Heart left ventricle (tissue), 16 donors: ENCODE data around the gene DOHH. TPM values are rescaled to one million over a fixed set of nuclear protein-coding genes. Genes with fewer than 3 reads are reported as not detected.

Source experiments
- ATAC-seq, 4 donors: fragments of 200-7000 bp; cut with Tn5 transposase; one replicate each; pipeline ENCODE4 v1.9.1; 2020 to 2022; ENCODE audit warnings: moderate library complexity in 4 of 4, mild to moderate bottlenecking in 3 of 4, moderate number of reproducible peaks in 1 of 4
- DNase-seq, 5 donors: peaks; one replicate each; pipeline ENCODE4 v3.0.0-alpha.2; 2020
- H3K27ac ChIP-seq, 12 donors: fragments of 200-600 bp; sonication (generic) in 4 of 12; one replicate each; pipeline versions ENCODE4 v1.5.0 to v1.8.0; 2016 to 2022; ENCODE audit warnings: mild to moderate bottlenecking in 2 of 12
- H3K27me3 ChIP-seq, 9 donors: fragments of 200-600 bp; sonication (generic) in 2 of 9; one replicate each; pipeline versions ENCODE4 v1.5.1 to v1.8.0; 2016 to 2022; ENCODE audit warnings: mild to moderate bottlenecking in 3 of 9
- H3K36me3 ChIP-seq, 9 donors: fragments of 200-600 bp; sonication (generic) in 2 of 9; one replicate each; pipeline versions ENCODE4 v1.5.0 to v1.8.0; 2018 to 2022; ENCODE audit warnings: mild to moderate bottlenecking in 2 of 9
- H3K4me1 ChIP-seq, 12 donors: fragments of 200-600 bp; sonication (generic) in 4 of 12; one replicate each; pipeline versions ENCODE4 v1.5.0 to v1.8.0; 2016 to 2022; ENCODE audit warnings: mild to moderate bottlenecking in 3 of 12
- H3K4me3 ChIP-seq, 12 donors: fragments of 200-600 bp; sonication (generic) in 4 of 12; one replicate each; pipeline versions ENCODE4 v1.5.0 to v1.8.0; 2017 to 2022; ENCODE audit warnings: mild to moderate bottlenecking in 9 of 12, moderate library complexity in 4 of 12
- H3K9me3 ChIP-seq, 12 donors: fragments of 200-600 bp; sonication (generic) in 4 of 12; one replicate each; pipeline versions ENCODE4 v1.5.0 to v1.8.0; 2016 to 2022; ENCODE audit warnings: mild to moderate bottlenecking in 1 of 12
- CTCF ChIP-seq, 12 donors: fragments of 200-600 bp; sonication (generic) in 4 of 12; IDR thresholded peaks; one replicate each; pipeline versions ENCODE4 v1.5.0 to v1.8.0; 2018 to 2022; ENCODE audit warnings: antibody characterized with exemption in 12 of 12, mild to moderate bottlenecking in 5 of 12
- POLR2A ChIP-seq, 2 donors: fragments of 450-650 bp; IDR thresholded peaks; one replicate each; pipeline ENCODE4 v1.6.1; 2017; ENCODE audit warnings: antibody characterized with exemption in 2 of 2, mild to moderate bottlenecking in 2 of 2, moderate library complexity in 2 of 2
- WGBS, 4 donors: extraction: QIAGEN DNeasy Blood & Tissue Kit in 2 of 4; methylation state at CpG; one replicate each; pipeline versions ENCODE4 v1.1.5 to v1.1.7; 2013 to 2018; 5-methylcytosine and 5-hydroxymethylcytosine counted together
- intact Hi-C, 10 donors: fragments of 100-400 bp; cut with DNase I; formaldehyde crosslinking; loops; one replicate each; pipeline versions ENCODE4 v1.11.1 to v1.14.2; 2022
- polyA plus RNA-seq, 2 donors: library from polyadenylated mRNA; stranded (reverse); fragments of 200-250 nt; gene quantifications; one replicate each; pipeline ENCODE4 v1.2.3, GENCODE V29; 2013
- total RNA-seq, 9 donors: library from RNA; depleted of rRNA in 2 of 9; stranded (reverse); fragments of >200 nt in 2 of 9; fragmentation: NEBNext Ultra II Directional in 3 of 9; extraction: Animal tissue kit (Norgen Biotek cat#: 25700) in 3 of 9; gene quantifications; one replicate each; pipeline versions ENCODE4 v1.1.0 to v1.2.4, GENCODE V29; 2016 to 2023
- donor health status: ischemic (EF 13 %, LVEDD 7.1; RV severe dilation, severe dysfunction).
- donor health status: healthy with polysubstance abuse.
- donor health status: DM: no; HTN: yes; CAD: no.
- donor health status: DM: no; HTN: no; CAD: no.
- donor health status: ischemic (EF 25% LVEDD 6.9; RV normal size, moderate dysfunction).
- donor health status: ischemic (EF 25% LVEDD 5.7; RV mildly dilated, moderate dysfunction).
- donor health status: healthy.
- donor health status: DM: yes; HTN: yes; CAD: no.
- donor health status: ischemic (EF 35%, LVEDD 5.7; RV mildly dilated, moderate dysfunction).
- donor health status: nonischemic (EF 11% LVEDD 7.7; RV severe dilation, severe dysfunction).
- donor health status: DM: yes; HTN: yes; CAD: no.
- donor health status: PGD.
- donor health status: ischemic (EF 29% LVEDD 5.4; RV normal size, mild dysfunction).
- donor health status: nonischemic (EF 23%, LVEDD 6.1; RV moderate dilation, normal function).

Gene DOHH
- total and polyA plus RNA-seq, 11 donors = 7.4 to 34.3 (median 12.2) TPM

GRCh38 chr19:3444695-3445234 is 55.7 kb downstream of the DOHH start:
- peaks cover 9 to 47% (median 32%) of the 10 kb centered on the region in 12 donors for H3K4me1 ChIP-seq
- intact Hi-C loops = no loop called here
- DNase-seq = no peak
- H3K4me3 ChIP-seq = no peak overlapping the region
- TF ChIP-seq POLR2A (IDR thresholded peaks at IDR 0.05) (no peak), CTCF (IDR thresholded peaks at IDR 0.05) (no peak)
- H3K9me3 ChIP-seq = no peaks in the 10 kb centered on the region
- 52 to 63% (median 57%) methylated on average over 19 to 24 of the region's 24 CpGs for WGBS, 4 donors
- no peaks in the 10 kb centered on the region for H3K27me3 ChIP-seq
- peaks cover 0 to 63% (median 42%) of the 10 kb centered on the region in 9 donors for H3K36me3 ChIP-seq
- peak in 1 of 4 donors; percentile 1 for ATAC-seq
- peak overlapping the region in 7 of 12 donors; percentile 14 to 78 (median 47) for H3K27ac ChIP-seq

- H3K27ac ChIP-seq = peak overlapping the region; percentile 44 to 85 (median 72)
- intact Hi-C loops = no loop called here
- WGBS, 4 donors = 27 to 36% (median 30%) methylated on average over 28 to 33 of the region's 33 CpGs
- ATAC-seq (peak; percentile 81 to 93 (median 88)), DNase-seq (peak; percentile 79 to 84 (median 80))
- no peaks in the 10 kb centered on the region for H3K27me3 ChIP-seq
- no peaks in the 10 kb centered on the region for H3K9me3 ChIP-seq
- peak overlapping the region in 3 of 12 donors; percentile 1 to 22 (median 8) for H3K4me3 ChIP-seq
- TF ChIP-seq POLR2A (IDR thresholded peaks at IDR 0.05) (peak in 1 of 2 donors; percentile 25), CTCF (IDR thresholded peaks at IDR 0.05) (no peak)
- peaks cover 9 to 47% (median 32%) of the 10 kb centered on the region in 12 donors for H3K4me1 ChIP-seq
- peaks cover 0 to 57% (median 35%) of the 10 kb centered on the region in 9 donors for H3K36me3 ChIP-seq
Measured at GRCh38 chr19:3443840-3444694, 56.4 kb downstream of the DOHH start.

GRCh38 chr19:3442487-3443071 is 57.9 kb downstream of the DOHH start:
- TF ChIP-seq POLR2A (IDR thresholded peaks at IDR 0.05) = no peak
- Histone ChIP-seq H3K9me3 (no peaks in the 10 kb centered on the region), H3K27me3 (no peaks in the 10 kb centered on the region), H3K27ac (peak overlapping the region in 4 of 12 donors; percentile 9 to 82 (median 25)), H3K4me1 (peaks cover 9 to 47% (median 32%) of the 10 kb centered on the region in 12 donors), H3K4me3 (no peak overlapping the region), H3K36me3 (peaks cover 0 to 60% (median 43%) of the 10 kb centered on the region in 9 donors)
- no peak for DNase-seq
- 87 to 95% (median 93%) methylated on average over 11 to 15 of the region's 15 CpGs for WGBS, 4 donors
- ATAC-seq = no peak
- intact Hi-C loops = no loop called here

DNA sequence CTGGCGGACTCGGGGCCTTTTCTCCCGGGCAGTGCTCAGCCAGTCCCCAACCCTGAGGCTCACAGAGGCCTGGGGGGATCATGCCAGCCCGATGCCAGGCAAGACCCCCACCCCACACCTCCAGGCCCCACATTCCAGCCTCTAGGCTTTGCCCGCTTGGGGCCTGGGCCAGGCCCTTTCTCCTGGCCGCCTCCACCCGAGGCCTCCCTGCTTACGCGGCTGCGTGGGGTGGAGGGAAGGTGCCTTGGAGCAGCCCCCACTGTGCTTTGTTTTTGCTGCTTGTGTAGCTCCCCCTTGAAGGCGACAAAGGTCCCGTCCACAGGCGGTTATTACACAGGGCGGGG is 58.5 kb downstream of the DOHH start:
- Histone ChIP-seq H3K27ac (peak overlapping the region in 7 of 12 donors; percentile 9 to 58 (median 22)), H3K4me3 (no peak overlapping the region), H3K4me1 (peaks cover 9 to 47% (median 32%) of the 10 kb centered on the region in 12 donors), H3K27me3 (no peaks in the 10 kb centered on the region), H3K9me3 (no peaks in the 10 kb centered on the region), H3K36me3 (peaks cover 0 to 61% (median 44%) of the 10 kb centered on the region in 9 donors)
- ATAC-seq (no peak), DNase-seq (no peak)
- WGBS, 4 donors = 72 to 82% (median 77%) methylated on average over 14 of the region's 14 CpGs
- intact Hi-C loops = no loop called here
- TF ChIP-seq CTCF (IDR thresholded peaks at IDR 0.05) = no peak
- TF ChIP-seq POLR2A (IDR thresholded peaks at IDR 0.05) = no peak
